H9 (cell line): ENCODE data around the gene ATAD2B. TPM values are rescaled to one million over a fixed set of nuclear protein-coding genes. Genes with fewer than 3 reads are reported as not detected.

Source experiments
- DNase-seq: peaks from one replicate; pipeline ENCODE4 v3.0.0-alpha.2; 2017
- H2AFZ ChIP-seq: one replicate; pipeline ENCODE4 v1.6.1; 2013; ENCODE audit warnings: mild to moderate bottlenecking, low read length, control low read depth, moderate library complexity
- H2AK5ac ChIP-seq: 2 replicates; pipeline ENCODE4 v1.6.1; 2013; ENCODE audit warnings: low read length, control low read depth, mixed read lengths; ENCODE audit not compliant: insufficient read length
- H2BK120ac ChIP-seq: one replicate; pipeline ENCODE4 v1.6.1; 2013; ENCODE audit warnings: low read depth, mild to moderate bottlenecking, low read length, control low read depth, inconsistent platforms; ENCODE audit not compliant: poor library complexity, severe bottlenecking
- H2BK12ac ChIP-seq: 2 replicates; pipeline ENCODE4 v1.6.1; 2013; ENCODE audit warnings: low read length, control low read depth, mixed read lengths, low read depth; ENCODE audit not compliant: insufficient read length
- H2BK15ac ChIP-seq: 2 replicates; pipeline ENCODE4 v1.6.1; 2013; ENCODE audit warnings: low read depth, low read length, control low read depth
- H2BK20ac ChIP-seq: one replicate; pipeline ENCODE4 v1.6.1; 2013; ENCODE audit warnings: low read depth, mild to moderate bottlenecking, low read length, control low read depth, inconsistent platforms; ENCODE audit not compliant: poor library complexity, severe bottlenecking
- H2BK5ac ChIP-seq: 2 replicates; pipeline ENCODE4 v1.6.1; 2013; ENCODE audit warnings: low read length, control low read depth, mixed read lengths; ENCODE audit not compliant: insufficient read length
- H3K14ac ChIP-seq: 2 replicates; pipeline ENCODE4 v1.6.1; 2013; ENCODE audit warnings: low read length, control low read depth; ENCODE audit not compliant: insufficient read depth
- H3K18ac ChIP-seq: 2 replicates; pipeline ENCODE4 v1.6.1; 2013; ENCODE audit warnings: low read depth, mild to moderate bottlenecking, mixed read lengths, low read length, control low read depth; ENCODE audit not compliant: insufficient read length
- H3K23ac ChIP-seq: 2 replicates; pipeline ENCODE4 v1.6.1; 2013; ENCODE audit warnings: low read length, control low read depth, mixed read lengths, low read depth; ENCODE audit not compliant: insufficient read length
- H3K23me2 ChIP-seq: 2 replicates; pipeline ENCODE4 v1.6.1; 2013; ENCODE audit warnings: low read depth, mild to moderate bottlenecking, mixed read lengths, low read length, control low read depth; ENCODE audit not compliant: insufficient read length, poor library complexity, severe bottlenecking
- H3K27ac ChIP-seq: 2 replicates; pipeline ENCODE4 v1.5.1; 2013; ENCODE audit warnings: low read length, control low read depth, mixed read lengths, low read depth; ENCODE audit not compliant: insufficient read length
- H3K27me3 ChIP-seq: 2 replicates; pipeline ENCODE4 v1.6.1; 2013; ENCODE audit warnings: low read length, control low read depth, inconsistent platforms; ENCODE audit not compliant: insufficient read depth
- H3K4ac ChIP-seq: 2 replicates; pipeline ENCODE4 v1.6.1; 2013; ENCODE audit warnings: low read depth, mild to moderate bottlenecking, control low read depth, inconsistent platforms, low read length, moderate library complexity
- H3K4me1 ChIP-seq: 2 replicates; pipeline ENCODE4 v1.6.1; 2013; ENCODE audit warnings: low read length, control low read depth, inconsistent platforms; ENCODE audit not compliant: insufficient read depth
- H3K4me2 ChIP-seq: 2 replicates; pipeline ENCODE4 v1.6.1; 2013; ENCODE audit warnings: low read length, control low read depth, mixed read lengths; ENCODE audit not compliant: insufficient read length, insufficient read depth
- H3K56ac ChIP-seq: 2 replicates; pipeline ENCODE4 v1.6.1; 2013; ENCODE audit warnings: low read depth, mild to moderate bottlenecking, mixed read lengths, low read length, control low read depth; ENCODE audit not compliant: insufficient read length
- H3K79me1 ChIP-seq: 2 replicates; pipeline ENCODE4 v1.6.1; 2013; ENCODE audit warnings: low read depth, mild to moderate bottlenecking, moderate library complexity, low read length, control low read depth, inconsistent platforms; ENCODE audit not compliant: insufficient read depth, poor library complexity, severe bottlenecking
- H3K79me2 ChIP-seq: 2 replicates; pipeline ENCODE4 v1.6.1; 2013; ENCODE audit warnings: low read length, control low read depth, inconsistent platforms; ENCODE audit not compliant: insufficient read depth
- H3K9ac ChIP-seq: 2 replicates; pipeline ENCODE4 v1.6.1; 2013; ENCODE audit warnings: low read length, control low read depth, mixed read lengths; ENCODE audit not compliant: insufficient read length; ENCODE audit errors: extremely low read depth
- H3K9me3 ChIP-seq: one replicate; pipeline ENCODE4 v1.6.1; 2013; ENCODE audit warnings: low read depth, low read length, inconsistent platforms; ENCODE audit not compliant: control insufficient read depth
- H3T11ph ChIP-seq: one replicate; pipeline ENCODE4 v1.6.1; 2013; ENCODE audit warnings: mild to moderate bottlenecking, low read length, control low read depth, inconsistent platforms
- H4K20me1 ChIP-seq: one replicate; pipeline ENCODE4 v1.6.1; 2013; ENCODE audit not compliant: control insufficient read depth, insufficient read length, insufficient read depth
- H4K5ac ChIP-seq: 2 replicates; pipeline ENCODE4 v1.6.1; 2013; ENCODE audit warnings: low read depth, mild to moderate bottlenecking, mixed read lengths, low read length, control low read depth; ENCODE audit not compliant: insufficient read length
- H4K8ac ChIP-seq: replicated peaks from 2 replicates; pipeline ENCODE4 v1.6.1; 2013; ENCODE audit warnings: low read length, control low read depth, mixed read lengths, low read depth; ENCODE audit not compliant: insufficient read length
- H4K91ac ChIP-seq: 2 replicates; pipeline ENCODE4 v1.6.1; 2013; ENCODE audit warnings: low read depth, mild to moderate bottlenecking, moderate library complexity, mixed read lengths, low read length, control low read depth; ENCODE audit not compliant: insufficient read length
- H3K27ac Mint-ChIP-seq, 3 experiments: 2 replicates in 2 of 3; 3 replicates in 1 of 3; pipeline ENCODE4 v1.8.0; 2020 to 2021; ENCODE audit warnings: mixed read lengths in 3 of 3, mild to moderate bottlenecking in 1 of 3, moderate library complexity in 1 of 3
- H3K27me3 Mint-ChIP-seq: 2 replicates; pipeline ENCODE4 v1.8.0; 2021; ENCODE audit warnings: low read depth, mild to moderate bottlenecking, moderate library complexity, mixed read lengths
- H3K36me3 Mint-ChIP-seq, 3 experiments: 2 replicates in 2 of 3; 3 replicates in 1 of 3; pipeline ENCODE4 v1.8.0; 2020 to 2021; ENCODE audit warnings: low read depth in 3 of 3, mixed read lengths in 3 of 3; ENCODE audit not compliant: insufficient read depth in 1 of 3
- H3K4me1 Mint-ChIP-seq, 2 experiments: 2 replicates each; pipeline ENCODE4 v1.8.0; 2020; ENCODE audit warnings: mixed read lengths in 2 of 2
- H3K4me3 Mint-ChIP-seq, 2 experiments: 2 replicates in 1 of 2; 3 replicates in 1 of 2; pipeline ENCODE4 v1.8.0; 2020 to 2021; ENCODE audit warnings: mild to moderate bottlenecking in 2 of 2, mixed read lengths in 2 of 2, moderate library complexity in 1 of 2
- H3K9me3 Mint-ChIP-seq, 2 experiments: 2 replicates in 1 of 2; 3 replicates in 1 of 2; pipeline ENCODE4 v1.8.0; 2020; ENCODE audit warnings: mild to moderate bottlenecking in 2 of 2, mixed read lengths in 2 of 2, moderate library complexity in 1 of 2
- CTCF ChIP-seq: fragments of 200-600 bp; sonication (generic); conservative IDR thresholded peaks from 3 replicates; pipeline ENCODE4 v1.8.0; 2021; ENCODE audit warnings: antibody characterized with exemption, mild to moderate bottlenecking
- WGBS: extraction: QIAGEN DNeasy Blood & Tissue Kit; methylation state at CpG from one replicate; pipeline ENCODE4 v1.1.7; 2013; ENCODE audit warnings: missing lambda C conversion rate, low lambda C conversion rate, mixed read lengths; ENCODE audit not compliant: insufficient read length; ENCODE audit errors: extremely low coverage; 5-methylcytosine and 5-hydroxymethylcytosine counted together
- total RNA-seq: library from RNA; stranded (reverse); gene quantifications from 2 replicates; pipeline ENCODE4 v1.2.1, GENCODE V29; 2021

Gene ATAD2B
- total RNA-seq, 1 experiment from 2014 or later = 21.4 TPM

GRCh38 chr2:23806201-23806600 lies 120.7 kb downstream of the ATAD2B start:
- no peak for TF ChIP-seq CTCF
- Histone ChIP-seq H2BK120ac (no peak overlapping the region), H4K20me1 (no peaks in the 10 kb centered on the region), H3K23ac (no peak overlapping the region), H3K14ac (no peak overlapping the region), H3K56ac (no peak overlapping the region), H2BK12ac (no peak overlapping the region), H3K27me3 (no peaks in the 10 kb centered on the region), H3K23me2 (no peaks in the 10 kb centered on the region), H3K79me2 (no peaks in the 10 kb centered on the region), H3K18ac (no peak overlapping the region), H2BK20ac (no peak overlapping the region), H3T11ph (no peak overlapping the region), H2AK5ac (no peak overlapping the region), H4K5ac (no peak overlapping the region), H2BK5ac (no peak overlapping the region), H3K9me3 (no peaks in the 10 kb centered on the region), H3K4me1 (no peaks in the 10 kb centered on the region), H4K91ac (no peak overlapping the region), H3K4ac (no peak overlapping the region), H3K4me2 (no peak overlapping the region), H3K9ac (no peak overlapping the region), H4K8ac (no peak overlapping the region), H3K79me1 (no peaks in the 10 kb centered on the region), H2AFZ (no peak overlapping the region), H3K27ac (no peak overlapping the region), H2BK15ac (no peak overlapping the region)
- Mint-ChIP-seq H3K4me3 (no peak overlapping the region), H3K36me3 (peaks cover 0 to 6% (median 0%) of the 10 kb centered on the region in 3 experiments; a peak in 3 of 7 replicates), H3K27ac (no peak overlapping the region; a peak in 1 of 7 replicates), H3K9me3 (no peaks in the 10 kb centered on the region), H3K27me3 (no peaks in the 10 kb centered on the region), H3K4me1 (peaks cover 1% of the 10 kb centered on the region in 2 experiments; a peak in 1 of 4 replicates)
- no peak for DNase-seq
- WGBS = no CpG with 5 or more reads among the region's 2 CpGs
